Measurements from ENCODE around the gene ANKRD12.

DNA sequence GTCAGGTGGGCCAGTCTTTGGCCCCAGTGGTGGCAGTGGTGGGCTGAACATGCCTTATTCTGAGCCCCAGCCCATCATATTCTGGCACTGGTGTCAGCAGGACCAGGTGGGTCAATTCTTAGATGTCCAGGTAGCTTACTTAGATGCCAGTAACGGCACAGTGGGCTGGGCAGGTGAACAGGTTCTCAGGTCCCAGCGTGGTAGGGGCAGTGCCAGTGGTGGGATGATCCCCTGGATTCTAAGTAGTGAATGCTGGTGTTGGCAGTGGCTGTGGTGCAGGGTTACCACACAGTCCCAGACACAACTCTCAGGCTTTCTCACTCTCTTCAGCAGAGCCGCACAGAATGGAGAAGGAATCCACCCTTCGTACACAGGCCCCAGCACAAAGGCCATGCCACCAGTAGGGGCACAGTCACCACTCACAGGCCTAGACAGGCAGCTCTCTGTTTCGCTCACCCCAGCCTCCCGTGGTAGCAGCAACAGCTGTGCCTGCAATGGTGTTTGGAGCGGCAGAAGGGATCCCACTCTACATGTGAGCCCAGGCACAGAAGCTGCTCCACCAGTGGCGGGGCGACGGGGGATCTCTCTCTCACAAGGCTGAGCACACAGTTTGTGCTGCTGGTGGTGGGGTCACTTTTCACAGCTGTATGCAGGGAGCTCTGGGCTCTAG, 97.3 kb downstream of the ANKRD12 start:
- TF ChIP-seq CTCF (IDR thresholded peaks at IDR 0.05): no peak
- TF ChIP-seq POLR2A (IDR thresholded peaks at IDR 0.05): no peak
- no peak for TF ChIP-seq POLR2AphosphoS5 (IDR thresholded peaks at IDR 0.05; ENCODE audit: insufficient read depth in 1 of 2, low read depth in 1 of 2)
